ENCODE data around the gene MYO7A. TPM values are rescaled to one million over a fixed set of nuclear protein-coding genes. Genes with fewer than 3 reads are reported as not detected.

The MYO7A gene
- total RNA-seq, 4 donors from 2014 or later = 0.15 to 4.0 (median 1.2) TPM

GRCh38 chr11:77108436-77108835, 19.6 kb upstream of the MYO7A start:
- DNase-seq = no peak
- Histone ChIP-seq H3K36me3 (peaks cover 0 to 15% (median 0%) of the 10 kb centered on the region in 3 donors), H3K4me1 (peaks cover 0 to 25% (median 19%) of the 10 kb centered on the region in 3 donors), H3K27me3 (no peaks in the 10 kb centered on the region), H3K4me3 (no peak overlapping the region), H3K27ac (no peak overlapping the region), H3K9me3 (no peaks in the 10 kb centered on the region)
- TF ChIP-seq CTCF (IDR thresholded peaks at IDR 0.05) = no peak
- TF ChIP-seq POLR2A (IDR thresholded peaks at IDR 0.05) = no peak
- WGBS, 2 donors = 85 to 87% methylated on average over 9 of the region's 9 CpGs
- intact Hi-C loops (cut with DNase I) = no loop called here

- Histone ChIP-seq H3K27ac (no peak overlapping the region), H3K4me1 (peaks cover 0 to 25% (median 19%) of the 10 kb centered on the region in 3 donors), H3K4me3 (no peak overlapping the region), H3K36me3 (peaks cover 0 to 12% (median 0%) of the 10 kb centered on the region in 3 donors), H3K9me3 (no peaks in the 10 kb centered on the region), H3K27me3 (no peaks in the 10 kb centered on the region)
- DNase-seq = no peak
- WGBS, 2 donors = 63 to 86% methylated on average over 8 of the region's 11 CpGs
- TF ChIP-seq CTCF (IDR thresholded peaks at IDR 0.05) = no peak
- TF ChIP-seq POLR2A (IDR thresholded peaks at IDR 0.05) = no peak
- intact Hi-C loops (cut with DNase I) = no loop called here
These were observed 18.6 kb upstream of the MYO7A start for GRCh38 chr11:77109236-77110019.

GRCh38 chr11:77110836-77111235, 17.2 kb upstream of the MYO7A start:
- Histone ChIP-seq H3K27ac (no peak overlapping the region), H3K4me3 (no peak overlapping the region), H3K36me3 (peaks cover 0 to 24% (median 0%) of the 10 kb centered on the region in 3 donors), H3K4me1 (peaks cover 0 to 25% (median 19%) of the 10 kb centered on the region in 3 donors), H3K27me3 (no peaks in the 10 kb centered on the region), H3K9me3 (no peaks in the 10 kb centered on the region)
- intact Hi-C loops (cut with DNase I) = no loop called here
- no peak for DNase-seq
- TF ChIP-seq CTCF (IDR thresholded peaks at IDR 0.05) = no peak
- no peak for TF ChIP-seq POLR2A (IDR thresholded peaks at IDR 0.05)
- WGBS, 2 donors = 71 to 90% methylated on average over 2 to 5 of the region's 6 CpGs

- intact Hi-C loops (cut with DNase I) = no loop called here
- Histone ChIP-seq H3K27ac (no peak overlapping the region), H3K9me3 (no peaks in the 10 kb centered on the region), H3K4me1 (peaks cover 0 to 25% (median 19%) of the 10 kb centered on the region in 3 donors), H3K36me3 (peaks cover 0 to 28% (median 0%) of the 10 kb centered on the region in 3 donors), H3K4me3 (no peak overlapping the region), H3K27me3 (no peaks in the 10 kb centered on the region)
- 85 to 100% methylated on average over 3 of the region's 3 CpGs for WGBS, 2 donors
- TF ChIP-seq POLR2A (IDR thresholded peaks at IDR 0.05) (no peak), CTCF (IDR thresholded peaks at IDR 0.05) (no peak)
- DNase-seq = no peak
These were observed 16.8 kb upstream of the MYO7A start for GRCh38 chr11:77111277-77111676.

- intact Hi-C loops (cut with DNase I) = no loop called here
- H3K9me3 ChIP-seq = no peaks in the 10 kb centered on the region
- H3K27ac ChIP-seq = no peak overlapping the region
- 88 to 90% methylated on average over 6 of the region's 6 CpGs for WGBS, 2 donors
- no peak for DNase-seq
- H3K4me3 ChIP-seq = no peak overlapping the region
- H3K27me3 ChIP-seq = no peaks in the 10 kb centered on the region
- H3K4me1 ChIP-seq = peaks cover 0 to 25% (median 19%) of the 10 kb centered on the region in 3 donors
- TF ChIP-seq CTCF (IDR thresholded peaks at IDR 0.05) = no peak
- no peak for TF ChIP-seq POLR2A (IDR thresholded peaks at IDR 0.05)
- peaks cover 0 to 30% (median 0%) of the 10 kb centered on the region in 3 donors for H3K36me3 ChIP-seq
These were observed 16.1 kb upstream of the MYO7A start for GRCh38 chr11:77111946-77112345.
